Activated CD4-positive, alpha-beta T cell treated with anti-CD3 and anti-CD28 coated beads, Interleukin-2, amount 50 U/mL, for 48 hours (primary cell): Measurements from ENCODE around the gene SLC41A3.

Experiments used
- DNase-seq, 2 experiments: peaks; one replicate each; pipeline ENCODE4 v3.0.0-alpha.2; 2020

The SLC41A3 gene

DNA sequence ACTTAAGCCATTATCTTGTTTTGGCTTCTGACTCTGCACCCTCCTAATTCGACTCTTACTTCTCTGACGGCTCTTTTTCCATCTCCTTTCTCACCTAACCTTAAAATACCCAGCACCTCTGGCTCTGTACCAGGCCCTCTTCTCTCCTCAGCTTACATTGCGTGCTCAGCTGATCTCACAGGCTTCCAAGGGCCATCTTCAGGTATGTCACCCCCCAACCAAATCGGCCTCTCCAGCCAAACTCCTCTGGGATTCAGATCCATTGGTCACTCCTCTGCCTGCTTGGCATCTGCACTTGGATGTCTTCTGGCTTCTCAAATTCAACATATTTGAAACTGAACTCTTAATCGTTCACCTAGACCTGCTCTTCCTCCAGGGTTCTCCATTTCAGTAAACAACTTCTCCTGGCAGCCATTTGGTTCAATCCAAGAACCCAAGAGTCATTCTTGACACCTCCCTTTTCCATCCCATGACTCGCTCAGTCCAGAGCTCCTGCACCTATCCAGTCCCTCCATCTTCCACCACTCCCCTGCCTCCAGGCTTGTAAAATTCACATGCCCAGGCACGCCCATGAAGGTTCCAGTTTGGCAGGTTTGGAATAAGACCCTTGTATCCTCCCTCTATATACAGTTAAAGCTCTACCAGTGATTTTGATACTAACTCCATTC, 35.2 kb upstream of the SLC41A3 start:
- no peak for DNase-seq

DNA sequence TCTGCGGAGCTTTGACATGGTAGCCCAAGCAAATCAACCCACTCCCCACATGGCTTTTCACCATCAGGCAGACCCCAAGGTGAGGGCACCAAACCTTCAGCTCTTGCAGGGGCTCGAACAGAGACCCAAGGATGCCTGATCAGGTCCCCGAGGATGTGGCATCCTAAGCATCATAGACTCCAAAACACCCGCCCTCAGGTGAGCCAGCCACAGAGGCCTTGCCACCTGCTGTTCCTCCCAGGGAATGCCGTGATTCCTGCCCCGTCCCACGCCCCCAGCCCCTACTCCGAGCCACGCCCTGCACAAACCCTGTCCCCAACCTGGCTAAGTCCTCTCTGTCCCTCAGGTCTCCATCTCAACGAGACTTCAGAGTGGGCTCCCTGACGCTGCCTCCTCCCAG, 34.7 kb upstream of the SLC41A3 start:
- DNase-seq: no peak

DNA sequence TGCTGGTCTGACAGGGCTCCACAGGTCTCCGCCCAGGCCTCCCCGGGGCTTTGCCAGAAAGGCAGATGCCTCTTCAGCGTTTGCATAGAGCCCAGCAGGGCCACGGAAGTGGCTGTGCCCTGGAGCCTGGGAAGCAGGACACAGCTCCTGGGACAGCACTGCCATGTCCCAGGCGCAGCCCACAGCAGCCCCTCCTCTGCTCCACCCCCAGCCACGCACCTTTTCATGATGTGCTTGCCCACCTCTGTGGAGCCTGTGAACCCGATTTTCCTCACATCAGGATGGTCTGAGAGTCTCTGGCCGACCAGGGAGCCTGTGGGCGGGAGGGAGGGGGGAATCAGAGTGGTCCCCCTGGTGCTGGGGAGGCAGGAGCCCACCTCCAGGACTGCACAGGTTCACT, 33.9 kb upstream of the SLC41A3 start:
- DNase-seq: no peak

DNA sequence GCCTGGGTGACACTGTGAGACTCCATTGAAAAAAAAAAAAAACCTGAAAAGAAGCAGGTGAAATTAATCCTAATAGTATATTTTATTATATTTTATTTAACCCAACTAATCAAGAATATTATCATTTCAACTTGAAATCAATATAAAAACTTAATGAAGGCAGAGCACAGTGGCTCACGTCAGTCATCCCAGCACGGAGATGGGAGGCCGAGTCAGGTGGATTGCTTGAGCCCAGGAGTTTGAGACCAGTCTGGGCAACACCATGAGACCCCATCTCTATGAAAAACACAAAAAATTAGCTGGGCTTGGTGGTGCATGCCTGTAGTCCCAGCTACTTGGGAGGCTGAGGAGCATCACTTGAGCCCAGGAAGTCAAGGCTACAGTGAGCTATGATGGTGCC, 33.3 kb upstream of the SLC41A3 start:
- DNase-seq: no peak

DNA sequence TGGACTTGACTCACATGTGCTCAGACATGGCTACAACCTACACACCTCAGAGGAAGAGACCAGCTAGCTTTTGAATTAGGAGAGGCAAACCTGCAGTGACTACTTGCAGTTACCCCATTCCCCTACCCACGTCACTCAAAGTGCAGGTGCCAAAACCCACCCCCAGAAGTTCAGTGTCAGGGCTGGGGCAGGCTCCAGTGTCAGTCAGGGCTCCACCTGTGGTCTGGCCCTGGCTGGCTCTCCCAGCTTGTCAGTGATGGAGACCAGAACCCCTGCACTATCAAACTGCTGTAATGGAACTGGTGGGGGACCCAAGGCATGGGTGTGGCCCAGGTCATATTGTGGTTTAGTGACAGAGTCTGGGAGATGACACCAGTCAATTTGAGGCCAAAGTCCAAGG, 32.6 kb upstream of the SLC41A3 start:
- DNase-seq: no peak

DNA sequence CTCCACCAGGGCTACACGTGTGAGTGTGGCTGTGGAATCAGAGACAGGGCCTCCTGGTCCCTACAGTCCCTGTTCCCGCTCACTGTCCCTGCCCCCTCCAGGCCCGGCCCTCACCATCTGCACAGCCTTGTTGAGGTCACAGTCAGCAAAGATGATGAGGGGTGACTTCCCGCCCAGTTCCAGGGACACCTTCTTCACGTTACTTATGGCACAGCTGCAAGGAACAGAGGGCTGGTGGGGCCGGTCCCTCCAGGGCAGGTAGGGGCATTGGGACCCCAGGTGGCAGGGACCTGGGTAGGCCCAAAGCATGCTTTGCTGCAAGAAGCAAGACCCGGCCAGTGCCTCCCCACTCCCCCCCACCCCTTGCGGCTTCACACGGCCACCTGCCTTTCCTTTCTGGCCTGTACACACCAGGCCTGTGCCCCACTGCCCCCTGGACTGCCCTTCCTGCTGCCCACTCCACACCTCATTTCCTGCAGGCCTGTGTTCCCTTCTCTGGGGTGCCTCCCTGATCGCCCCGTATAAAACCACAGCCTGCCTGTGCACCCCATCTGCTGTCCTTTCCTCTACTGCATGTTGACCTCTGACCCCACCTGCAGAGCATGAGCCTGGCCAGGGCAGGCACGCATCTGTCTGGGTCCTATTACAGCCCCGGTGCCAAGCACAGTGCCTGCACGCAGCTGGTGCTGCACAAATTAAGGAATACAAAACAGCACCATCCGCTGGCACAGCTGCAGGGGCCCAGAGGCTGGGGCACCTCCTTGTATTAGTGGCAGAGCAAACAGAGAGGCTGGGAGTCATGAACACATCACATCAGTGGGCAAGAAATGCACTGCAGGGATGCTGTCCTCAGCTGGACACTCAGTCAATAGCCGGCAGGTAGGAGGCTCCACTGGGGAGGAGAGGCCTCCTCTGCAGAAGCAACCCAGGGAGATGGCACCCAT, 30.8 kb upstream of the SLC41A3 start:
- no peak for DNase-seq

DNA sequence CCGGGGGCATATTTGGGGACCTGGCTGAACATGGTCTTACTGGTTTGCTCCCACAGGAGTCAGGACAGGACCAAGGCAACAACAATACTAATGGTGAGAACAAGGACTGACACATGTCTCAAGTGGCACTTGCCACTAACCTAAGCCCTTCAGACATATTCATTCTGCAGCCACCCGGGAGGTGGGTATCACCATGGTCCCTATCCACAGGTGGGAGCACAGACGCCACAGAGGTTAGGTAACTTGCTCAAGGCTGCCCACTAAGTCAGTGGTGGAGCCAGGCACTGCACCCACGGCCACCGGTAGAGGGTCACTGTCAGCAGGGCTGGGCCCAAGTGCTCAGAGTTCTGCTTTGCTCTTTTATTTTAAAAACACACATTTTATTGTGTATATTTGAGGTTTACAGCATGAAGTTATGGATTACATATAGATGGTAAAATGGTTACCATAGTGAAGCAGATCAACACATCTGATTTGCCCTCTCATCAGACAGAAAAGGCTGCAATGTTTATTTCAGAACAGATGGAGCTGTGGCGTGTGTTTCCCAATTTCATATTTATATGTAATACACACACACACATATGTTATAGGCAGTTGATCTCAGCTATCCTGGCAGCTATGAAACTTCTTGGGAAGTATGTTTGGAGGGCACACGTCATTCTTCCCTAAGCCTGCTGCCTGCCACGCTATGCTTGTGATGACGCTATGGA, 30.0 kb upstream of the SLC41A3 start:
- DNase-seq: peak in 1 of 2 experiments; percentile 7

DNA sequence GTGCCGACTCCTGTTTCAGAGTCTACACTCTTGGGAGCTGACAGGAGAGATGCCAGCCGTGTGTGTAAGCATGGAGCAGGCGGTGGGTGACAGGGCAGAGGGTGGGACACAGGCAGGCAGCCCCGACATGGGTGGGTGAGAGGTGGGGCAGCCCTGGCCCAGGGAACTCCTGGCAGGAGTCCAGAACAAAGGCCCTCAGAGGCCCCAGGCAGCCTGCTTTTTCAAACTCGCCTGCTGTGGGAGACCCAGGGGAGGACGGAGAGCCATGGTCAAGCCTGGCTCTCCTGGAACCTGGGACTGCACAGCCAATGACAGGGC, 29.3 kb upstream of the SLC41A3 start:
- DNase-seq: no peak

DNA sequence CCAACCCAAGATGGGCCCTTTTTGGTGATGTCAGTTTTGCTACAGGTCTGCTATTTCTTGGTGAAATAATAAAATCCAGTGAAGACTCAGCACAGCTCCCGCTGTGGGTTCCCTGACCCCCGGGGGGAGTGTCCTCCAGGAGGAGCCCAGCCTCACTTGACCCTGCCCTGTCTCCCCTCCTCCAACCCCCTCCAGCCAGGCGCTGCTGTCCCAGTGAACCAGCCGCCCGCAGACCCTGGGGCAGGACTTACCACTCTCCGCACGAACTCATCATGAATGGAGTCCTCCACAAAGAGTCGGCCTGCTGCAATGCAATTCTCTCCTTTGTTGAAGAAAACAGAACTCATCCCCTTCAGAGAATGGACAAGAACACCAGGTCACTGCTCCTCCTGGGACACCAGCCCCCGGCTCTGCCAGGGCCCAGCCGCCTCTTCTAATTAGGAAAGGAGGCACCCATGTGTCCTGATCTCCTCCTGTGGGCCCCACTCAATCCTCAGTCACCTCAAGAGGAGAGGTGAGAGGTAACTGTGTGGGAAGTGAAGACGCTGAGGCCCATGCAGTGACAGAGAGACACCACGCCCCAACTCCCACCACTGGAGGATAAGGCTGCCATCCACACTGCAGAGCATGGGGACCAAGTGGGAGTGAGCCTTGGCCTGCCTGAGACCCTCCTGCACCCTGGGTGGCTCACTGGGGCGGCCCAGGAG, 28.8 kb upstream of the SLC41A3 start:
- no peak for DNase-seq

DNA sequence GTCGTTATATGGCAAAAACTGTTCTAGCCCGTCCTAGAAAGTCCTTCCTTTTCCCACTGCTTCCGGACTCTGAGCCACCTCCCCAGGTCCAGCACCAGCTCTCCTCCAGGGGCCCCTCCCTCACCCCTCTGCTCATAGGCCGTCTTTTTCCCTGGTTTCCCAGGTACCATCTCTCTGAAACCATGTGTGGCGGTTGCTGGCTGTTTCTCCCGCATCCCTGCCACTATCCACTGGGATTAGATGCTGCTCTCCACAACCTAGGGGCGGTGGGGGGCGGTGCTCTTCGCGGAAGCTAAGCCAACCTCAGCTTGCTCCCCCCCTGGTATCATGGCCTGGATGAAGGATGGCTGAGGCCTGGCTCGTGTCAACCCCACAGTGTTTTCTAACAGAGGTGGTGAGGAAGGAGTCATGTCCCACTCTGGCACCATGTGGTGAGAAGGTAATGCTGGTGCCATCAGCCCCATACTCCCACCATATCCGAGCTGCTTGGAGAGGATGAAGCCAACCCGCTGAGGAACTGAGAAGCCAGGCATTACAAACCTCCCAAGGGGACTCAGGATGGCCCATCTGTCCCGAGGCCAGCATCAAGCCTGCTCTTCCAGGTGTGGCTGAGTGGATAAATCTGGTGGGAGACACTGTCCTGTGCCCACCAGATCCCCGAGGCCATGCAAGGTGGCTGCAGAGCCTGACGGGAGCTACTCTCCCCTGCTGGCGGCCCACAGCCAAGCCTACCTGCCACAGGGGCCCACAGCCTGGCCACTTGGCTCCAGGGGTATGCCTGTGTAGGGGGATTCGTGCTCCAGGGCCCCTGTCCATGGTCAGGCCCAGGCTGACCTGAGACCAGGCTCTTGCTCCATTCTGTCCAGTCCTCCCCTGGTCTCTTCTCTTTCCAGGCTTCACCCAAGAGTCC, 27.9 kb upstream of the SLC41A3 start:
- DNase-seq: no peak

DNA sequence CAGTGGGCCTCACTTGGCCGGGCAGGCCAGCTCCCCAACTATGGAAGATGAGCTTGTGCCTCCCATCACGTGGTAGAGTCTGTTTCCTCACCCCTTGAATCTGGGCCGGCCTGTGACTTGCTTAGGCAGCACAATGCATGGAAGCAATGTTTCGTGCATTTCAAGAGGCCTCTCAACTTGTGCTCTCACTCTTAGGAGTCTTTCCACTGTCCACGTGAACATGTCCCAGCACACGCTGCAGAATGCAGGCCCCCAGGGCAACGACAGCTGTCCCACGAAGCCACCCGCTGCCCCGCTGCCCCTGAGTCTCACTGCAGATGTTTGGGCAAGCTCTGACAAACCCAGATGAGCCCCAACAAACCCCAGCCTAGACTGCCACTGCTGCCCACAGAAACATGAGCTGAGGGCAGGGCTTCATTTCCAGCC, 27.2 kb upstream of the SLC41A3 start:
- DNase-seq: no peak

DNA sequence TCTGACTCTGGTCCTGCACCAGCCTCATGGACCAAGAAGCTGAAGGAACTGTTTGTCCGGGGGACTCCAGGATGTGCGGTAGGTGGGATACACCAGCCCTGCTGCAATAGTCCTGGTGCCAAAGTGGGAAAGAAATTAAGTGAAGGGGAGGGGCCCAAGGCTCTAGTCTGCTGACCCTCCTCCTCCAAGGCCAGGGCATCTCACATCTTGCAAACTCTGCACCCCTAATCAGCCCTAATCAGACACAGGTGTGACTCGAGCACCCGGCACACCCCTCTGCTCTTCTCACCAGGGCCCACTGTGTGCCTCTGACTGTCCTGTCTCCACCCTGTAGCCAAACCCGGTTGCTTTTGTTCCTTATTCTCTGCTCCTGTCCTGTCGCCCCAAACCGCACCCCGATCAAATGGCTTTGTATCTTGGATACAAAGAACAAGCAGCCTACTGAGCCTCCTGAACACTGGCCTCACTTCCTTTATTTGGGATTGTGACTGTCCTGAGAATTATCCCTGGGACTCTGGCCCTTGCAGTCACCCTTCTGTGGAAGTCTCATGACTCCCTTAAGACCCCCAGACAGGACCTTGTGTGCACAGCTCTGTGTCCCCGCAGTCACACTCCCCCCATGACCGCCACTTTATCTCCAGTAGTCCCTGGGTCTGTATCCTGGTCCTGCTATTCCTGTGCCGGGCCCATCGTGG, 26.7 kb upstream of the SLC41A3 start:
- no peak for DNase-seq

DNA sequence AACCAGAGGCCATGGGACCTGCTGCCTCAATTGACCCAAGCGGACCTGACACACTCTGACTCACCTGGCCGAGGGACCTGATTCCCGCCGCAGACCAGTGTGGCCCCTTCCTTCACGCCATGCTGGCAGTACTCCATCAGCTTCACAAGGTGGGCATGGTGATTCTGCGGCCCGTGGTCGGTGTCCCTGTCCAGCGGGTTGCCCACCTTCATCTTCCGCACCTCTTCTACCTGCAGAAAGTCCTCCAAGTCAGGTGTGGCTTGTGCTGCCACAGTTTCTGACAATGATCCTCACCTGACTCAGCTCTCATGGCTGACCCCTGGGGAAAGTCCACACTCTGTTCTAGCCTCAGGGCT, 25.9 kb upstream of the SLC41A3 start:
- no peak for DNase-seq

DNA sequence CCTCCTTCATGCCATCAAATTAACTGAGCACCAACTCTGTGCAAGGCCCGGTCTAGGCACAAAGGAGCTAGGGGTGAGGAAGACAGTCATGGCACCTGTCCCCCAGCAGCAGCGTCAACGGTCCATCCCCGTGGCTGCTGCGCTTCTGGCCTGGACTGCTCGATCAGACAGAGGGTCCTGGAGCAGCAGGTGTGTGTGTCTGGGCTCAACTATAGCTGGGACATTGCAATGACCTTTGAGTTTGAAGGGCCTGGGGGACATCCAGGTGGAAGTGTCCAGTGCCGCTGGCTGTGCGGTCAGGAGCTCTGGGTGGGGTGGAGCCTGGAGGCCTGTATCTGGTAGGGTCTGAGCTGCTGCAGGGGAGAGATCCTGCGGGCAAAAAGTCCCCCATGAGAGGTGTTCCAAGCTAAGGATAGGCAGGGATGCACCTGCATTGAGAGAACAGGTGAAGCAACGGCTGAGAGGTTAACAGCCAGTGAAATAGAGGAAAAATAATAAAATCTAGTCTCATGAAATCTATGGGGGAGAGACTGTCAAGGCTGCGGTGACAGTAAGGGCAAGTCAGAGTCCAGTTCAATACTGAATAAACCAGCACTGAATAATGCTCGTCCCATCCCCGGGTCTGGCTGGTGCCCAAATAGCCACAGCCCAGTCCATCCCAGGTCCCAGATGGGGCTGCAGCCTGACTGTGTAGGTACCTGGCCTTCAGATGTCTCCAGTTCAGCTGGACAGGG, 25.4 kb upstream of the SLC41A3 start:
- DNase-seq: no peak

DNA sequence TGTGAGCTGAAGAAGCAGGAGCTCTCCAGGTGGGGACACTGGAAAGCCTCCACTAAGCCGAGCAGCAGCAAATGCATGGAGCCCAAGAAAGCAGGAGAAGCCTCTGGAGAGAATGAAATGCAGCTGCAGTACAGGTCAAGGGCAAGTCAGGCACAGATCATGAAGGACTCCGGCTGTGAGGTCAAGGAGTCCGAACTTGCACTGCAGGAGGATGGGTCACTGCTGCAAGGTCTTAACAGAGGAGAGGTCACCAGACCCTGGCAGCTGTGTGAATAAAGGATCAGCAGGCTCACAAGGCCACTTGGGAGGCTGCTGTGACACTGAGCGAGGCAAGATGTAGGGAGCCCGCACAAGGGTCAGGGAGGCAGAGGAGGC, 24.7 kb upstream of the SLC41A3 start:
- DNase-seq: no peak

DNA sequence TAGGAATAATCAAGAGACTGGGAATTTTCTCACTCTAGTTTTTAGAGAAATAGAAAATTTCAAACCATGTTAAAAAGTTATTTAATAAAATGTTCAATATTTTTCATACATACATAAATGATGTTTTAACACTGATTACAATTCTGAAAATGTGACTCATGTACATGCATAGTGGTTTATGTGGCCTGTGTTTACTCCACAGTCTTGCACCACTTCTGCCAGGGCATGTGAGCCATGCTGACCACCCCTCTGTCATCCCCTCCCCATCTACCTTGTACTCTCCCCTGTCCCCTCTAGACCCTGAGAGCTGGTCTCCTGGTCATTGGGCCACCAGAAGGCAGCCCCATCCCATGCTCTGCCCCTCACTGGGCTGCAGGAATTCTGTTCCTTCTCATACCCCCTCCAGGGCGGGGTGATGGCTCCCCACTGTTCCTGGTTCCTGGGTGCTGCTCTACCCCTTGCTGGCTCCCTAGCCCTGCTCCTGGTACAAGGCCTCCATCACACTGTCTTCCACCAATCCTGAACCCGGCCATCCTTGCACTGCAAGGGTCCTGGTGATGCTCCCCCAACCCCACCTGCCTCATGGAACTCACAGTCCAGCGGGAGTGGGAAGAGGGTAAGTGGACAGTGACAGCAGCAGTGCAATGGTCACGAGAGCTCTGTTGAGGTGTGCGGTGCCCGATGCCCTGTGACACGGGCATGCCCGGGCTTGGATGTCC, 24.2 kb upstream of the SLC41A3 start:
- no peak for DNase-seq

DNA sequence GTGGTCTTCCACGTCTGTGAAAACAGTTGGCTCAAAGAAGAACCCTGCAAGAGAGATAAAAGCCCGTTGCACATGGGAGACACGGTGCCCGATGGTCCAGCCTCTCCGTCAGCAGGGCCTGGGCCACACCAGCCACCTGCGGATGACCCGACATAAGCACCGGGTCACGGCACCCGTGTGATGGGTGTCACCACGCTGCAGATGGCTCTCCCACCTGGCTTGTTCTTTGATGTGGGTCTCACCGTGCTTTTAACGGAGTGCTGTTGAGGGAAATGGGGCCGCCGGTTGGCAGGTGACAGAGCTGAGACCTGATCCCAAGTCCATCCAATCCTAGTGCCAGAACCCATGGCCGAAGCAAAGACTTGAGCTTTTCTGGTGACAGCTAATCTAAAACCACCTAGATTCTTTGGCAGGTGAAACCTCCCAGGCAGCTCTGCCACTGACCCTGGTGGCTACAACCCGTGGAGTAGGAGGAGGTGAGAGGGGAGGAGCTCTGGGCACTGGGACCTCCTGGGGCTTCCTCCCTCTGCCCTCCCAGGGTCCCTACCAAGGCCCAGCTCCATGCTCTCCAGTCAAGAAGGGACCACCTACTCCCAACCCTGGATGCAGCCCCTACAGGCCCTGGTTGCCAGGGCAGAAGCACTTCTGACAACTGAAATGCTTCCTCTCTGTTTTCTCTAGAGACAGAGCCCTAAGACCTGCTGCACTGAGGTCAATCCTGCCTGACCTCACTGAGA, 23.4 kb upstream of the SLC41A3 start:
- DNase-seq: no peak

DNA sequence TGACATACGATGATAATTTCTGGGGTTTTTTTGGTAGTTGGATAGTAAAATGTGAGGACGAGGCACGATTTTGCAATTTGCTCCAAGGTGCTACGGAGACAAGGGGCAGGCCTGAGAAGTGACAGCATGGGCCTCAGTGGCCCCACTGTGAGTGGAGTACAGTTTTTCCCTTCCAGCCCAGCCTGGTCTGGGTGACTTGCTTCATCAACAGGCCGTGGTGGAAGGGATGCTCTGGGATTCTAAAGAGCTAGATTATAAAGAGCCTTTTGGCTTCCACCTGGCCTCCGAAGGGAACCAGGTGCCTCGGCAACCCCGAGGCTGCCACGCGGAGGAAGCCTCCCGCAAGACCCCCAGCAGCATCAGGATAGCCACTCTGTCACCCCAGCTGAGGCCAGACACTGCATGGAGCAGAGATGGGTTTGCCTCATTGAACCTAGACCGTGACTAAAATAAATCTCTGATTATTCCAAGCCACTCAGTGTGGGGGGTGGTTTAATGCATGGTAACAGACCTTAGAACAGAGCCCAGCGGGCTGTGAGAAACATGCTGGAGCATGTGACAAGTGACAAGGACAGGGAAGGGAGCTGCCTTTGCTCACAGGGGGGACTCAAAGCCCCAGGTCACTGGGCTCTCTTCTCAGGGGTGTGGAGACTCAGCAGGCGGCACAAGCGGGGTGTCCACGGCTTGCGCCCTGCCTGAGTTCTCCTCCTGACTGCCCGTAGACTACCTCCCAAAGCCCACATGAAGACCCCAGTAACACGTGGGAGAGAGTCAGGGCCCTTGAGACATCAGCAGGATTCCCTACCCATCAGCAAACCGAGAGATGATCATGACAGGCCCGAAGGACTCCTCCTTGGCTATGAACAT, 22.6 kb upstream of the SLC41A3 start:
- DNase-seq: no peak
